ENCODE measurements around the gene PAM.

Gene PAM

DNA sequence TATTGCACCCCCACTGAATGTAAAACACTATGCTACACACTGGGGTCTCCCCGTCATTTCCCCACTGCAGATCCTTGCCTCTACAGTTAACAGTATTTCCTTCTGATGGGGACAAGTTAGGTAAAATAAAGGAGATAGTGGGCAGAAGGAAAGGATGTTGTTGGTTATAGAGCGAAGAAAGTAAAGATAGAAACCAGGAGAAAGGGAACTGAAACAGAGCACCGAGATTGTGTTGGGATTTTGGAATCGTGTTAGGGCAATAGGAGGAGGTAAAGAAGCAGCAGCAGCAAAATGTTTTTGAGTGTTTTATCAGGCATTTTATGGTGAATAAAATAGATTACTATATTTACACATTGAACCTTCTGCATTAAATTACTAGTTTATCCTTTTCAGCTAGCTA is 60.0 kb downstream of the PAM start:
- no peak for DNase-seq (ENCODE audit: low spot score)

- no peak for DNase-seq (ENCODE audit: low spot score)
These were observed 60.6 kb downstream of the PAM start for GRCh38 chr5:102815540-102816332.

DNA sequence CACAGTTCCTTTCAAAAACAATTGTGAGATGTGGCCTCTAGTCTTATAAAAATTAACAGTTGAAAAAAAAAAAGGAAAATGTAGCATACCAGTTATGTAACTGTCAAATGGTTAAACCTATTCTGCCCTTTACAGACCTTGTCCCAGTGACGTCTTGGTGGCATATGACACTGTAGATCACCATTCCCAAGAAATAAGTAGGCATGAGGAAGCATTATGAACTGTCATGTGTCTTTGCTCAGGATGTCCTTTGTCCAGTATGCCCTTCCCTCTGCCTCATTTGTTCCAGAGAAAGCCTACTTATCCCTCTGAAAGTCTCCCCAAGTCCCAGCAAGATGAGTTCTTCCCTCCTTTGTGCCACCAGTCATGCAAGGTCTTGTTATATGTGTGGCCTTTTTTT is 63.2 kb downstream of the PAM start:
- no peak for DNase-seq (ENCODE audit: low spot score)

DNA sequence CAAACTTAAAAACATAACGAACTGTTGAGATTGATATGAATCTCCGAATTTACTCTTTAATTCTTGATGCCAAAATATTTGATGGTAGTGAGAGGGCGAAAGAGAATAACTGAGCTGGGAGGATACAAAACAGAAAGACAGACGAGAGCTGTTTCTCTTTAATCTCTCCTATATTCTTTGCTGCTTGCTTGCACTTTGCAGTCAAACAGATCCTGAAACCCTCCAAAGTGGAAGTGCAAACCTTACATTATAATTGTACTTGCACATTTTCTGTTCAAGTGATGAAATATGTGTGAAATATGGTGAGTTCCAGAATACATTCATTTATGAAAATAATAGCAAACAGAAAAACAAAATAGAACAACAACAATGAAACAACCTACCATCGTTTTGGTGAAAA is 63.8 kb downstream of the PAM start:
- no peak for DNase-seq (ENCODE audit: low spot score)

DNA sequence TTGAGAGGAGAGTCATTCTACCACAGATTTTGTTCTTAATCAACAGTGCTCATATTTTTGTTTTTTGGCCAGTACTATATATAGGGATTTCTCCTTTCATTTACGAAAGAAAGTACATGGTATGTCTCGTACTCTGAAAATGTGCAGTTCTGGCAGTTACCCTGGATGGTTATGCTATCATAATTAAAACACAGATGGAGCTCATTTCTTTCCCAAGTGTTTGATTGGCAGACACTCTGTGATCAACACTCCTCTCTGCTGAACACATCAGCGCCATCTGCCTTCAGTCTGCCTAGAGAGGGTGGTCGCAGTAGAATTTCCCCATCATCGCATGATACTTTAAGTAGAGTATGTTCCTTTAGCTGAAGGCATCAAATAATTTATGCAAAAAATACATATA is 64.5 kb downstream of the PAM start:
- DNase-seq (ENCODE audit: low spot score), result no peak

- no peak for DNase-seq (ENCODE audit: low spot score)
These were observed 68.4 kb downstream of the PAM start for GRCh38 chr5:102823441-102823874.

DNA sequence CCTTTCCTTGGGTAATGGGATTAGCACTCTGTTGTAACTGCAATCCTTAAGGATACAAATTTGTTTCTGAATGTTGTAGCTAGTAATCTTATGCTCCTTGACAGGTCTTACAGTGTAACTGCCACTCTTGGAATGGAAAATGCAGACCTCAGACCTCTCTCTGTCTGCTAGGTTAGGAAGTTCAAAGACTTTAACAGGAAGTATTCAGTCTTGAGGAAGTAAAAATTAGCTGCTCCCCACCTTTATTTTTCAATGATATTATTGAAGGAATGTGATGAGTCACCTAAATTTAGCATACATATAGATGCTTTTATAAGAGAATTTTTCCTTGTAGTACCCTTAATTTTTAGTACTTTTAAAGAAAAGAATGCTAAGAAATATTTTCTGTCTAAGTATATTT is 71.5 kb downstream of the PAM start:
- no peak for DNase-seq (ENCODE audit: low spot score)

- no peak for DNase-seq (ENCODE audit: low spot score)
These were observed 75.1 kb downstream of the PAM start for GRCh38 chr5:102830241-102830640.

DNA sequence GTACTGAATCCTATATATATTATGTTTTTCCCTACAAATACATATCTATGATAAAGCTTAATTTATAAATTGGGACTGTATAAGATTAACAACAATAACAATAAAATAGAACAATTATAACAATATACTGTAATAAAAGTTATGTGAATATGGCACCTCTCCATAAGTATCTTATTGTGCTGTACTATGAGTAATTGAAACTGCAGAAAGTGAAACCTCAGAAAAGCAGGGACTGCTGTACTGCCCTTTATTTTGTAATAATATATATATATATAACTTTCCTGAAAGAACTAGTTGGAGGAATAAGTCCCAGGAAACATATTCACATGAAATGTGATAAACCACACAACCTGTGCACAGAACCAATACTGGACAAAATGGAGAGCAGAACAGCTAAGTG is 77.3 kb downstream of the PAM start:
- DNase-seq (ENCODE audit: low spot score), result no peak

DNA sequence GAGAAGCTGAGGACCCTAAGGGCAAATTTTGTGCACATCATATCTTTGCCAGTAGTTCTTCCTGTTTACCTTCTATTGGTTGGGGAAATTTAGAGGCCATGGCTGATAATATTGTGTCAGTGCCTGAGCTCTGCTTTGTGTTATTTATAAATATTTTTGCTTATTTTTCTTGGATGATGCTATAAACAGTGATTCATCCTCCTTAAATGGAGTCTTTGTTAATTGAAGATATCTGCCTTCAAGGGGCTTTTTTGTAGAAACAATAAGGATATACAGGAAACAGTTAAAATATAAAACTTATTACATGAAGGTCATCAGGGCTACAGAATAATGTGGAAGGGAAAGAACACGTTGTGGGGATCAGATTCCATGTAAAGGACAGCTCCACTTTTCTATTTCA is 78.0 kb downstream of the PAM start:
- no peak for DNase-seq (ENCODE audit: low spot score)

GRCh38 chr5:102834438-102834964 is 79.4 kb downstream of the PAM start:
- DNase-seq (ENCODE audit: low spot score), result no peak

GRCh38 chr5:102835717-102836116 is 80.6 kb downstream of the PAM start:
- no peak for DNase-seq (ENCODE audit: low spot score)

DNA sequence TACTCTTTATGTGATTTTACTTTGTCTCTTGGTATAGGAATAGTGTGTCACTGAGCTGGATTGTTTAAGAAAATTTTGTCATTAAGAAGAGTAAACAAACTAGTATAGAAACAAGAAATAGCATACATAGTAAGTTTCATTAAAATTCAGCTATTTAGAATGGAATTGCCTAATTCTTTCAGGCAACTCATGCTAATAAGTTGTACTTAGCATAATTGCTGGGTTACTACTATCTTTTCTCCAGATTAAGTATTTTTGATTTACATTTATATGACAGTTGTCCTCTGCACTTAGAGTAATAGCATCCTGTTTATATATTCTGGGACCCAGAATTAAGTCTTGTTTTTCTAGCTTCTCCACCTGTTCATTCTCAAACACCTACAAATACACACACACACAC is 85.9 kb downstream of the PAM start:
- no peak for DNase-seq (ENCODE audit: low spot score)

DNA sequence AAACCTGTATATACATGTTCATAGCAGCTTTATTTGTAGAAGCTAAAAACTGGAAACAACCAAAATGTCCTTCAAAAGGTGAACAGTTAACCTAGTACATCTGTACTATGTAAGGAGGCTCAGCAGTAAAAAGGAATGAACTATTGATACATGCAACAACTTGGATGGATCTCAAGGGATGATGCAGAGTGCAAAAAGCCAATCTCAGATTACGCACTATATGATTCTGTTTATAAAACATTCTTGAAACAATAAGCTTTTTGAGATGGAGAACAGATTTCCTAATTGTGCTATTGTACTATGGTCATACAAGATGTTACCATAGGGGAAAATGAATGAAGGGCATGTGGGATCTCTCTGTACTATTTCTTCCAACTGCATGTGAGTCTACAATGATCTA is 88.9 kb downstream of the PAM start:
- DNase-seq (ENCODE audit: low spot score), result no peak

DNA sequence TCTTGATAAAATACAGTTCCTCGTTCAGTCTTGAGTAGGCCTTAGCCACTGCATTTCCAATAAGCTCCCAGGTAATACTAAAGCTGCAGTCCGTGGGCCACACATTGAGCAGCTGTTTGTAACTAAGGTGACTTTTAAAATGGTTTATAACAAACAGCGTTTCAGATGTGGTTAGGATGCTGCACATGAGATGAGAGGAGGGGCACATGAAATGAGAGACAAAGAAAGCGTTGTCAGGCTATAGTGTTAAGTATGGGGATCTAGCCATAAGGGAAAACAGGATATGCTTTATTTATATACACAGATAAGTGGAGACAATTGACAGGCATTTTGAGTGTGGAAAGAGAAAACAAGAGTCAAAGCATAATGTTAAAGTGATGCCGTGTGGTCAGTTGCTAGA is 89.9 kb downstream of the PAM start:
- no peak for DNase-seq (ENCODE audit: low spot score)

GRCh38 chr5:102850503-102850902 is 95.4 kb downstream of the PAM start:
- DNase-seq (ENCODE audit: low spot score), result no peak

- DNase-seq (ENCODE audit: low spot score), result no peak
These were observed 98.6 kb downstream of the PAM start for GRCh38 chr5:102853680-102854079.

DNA sequence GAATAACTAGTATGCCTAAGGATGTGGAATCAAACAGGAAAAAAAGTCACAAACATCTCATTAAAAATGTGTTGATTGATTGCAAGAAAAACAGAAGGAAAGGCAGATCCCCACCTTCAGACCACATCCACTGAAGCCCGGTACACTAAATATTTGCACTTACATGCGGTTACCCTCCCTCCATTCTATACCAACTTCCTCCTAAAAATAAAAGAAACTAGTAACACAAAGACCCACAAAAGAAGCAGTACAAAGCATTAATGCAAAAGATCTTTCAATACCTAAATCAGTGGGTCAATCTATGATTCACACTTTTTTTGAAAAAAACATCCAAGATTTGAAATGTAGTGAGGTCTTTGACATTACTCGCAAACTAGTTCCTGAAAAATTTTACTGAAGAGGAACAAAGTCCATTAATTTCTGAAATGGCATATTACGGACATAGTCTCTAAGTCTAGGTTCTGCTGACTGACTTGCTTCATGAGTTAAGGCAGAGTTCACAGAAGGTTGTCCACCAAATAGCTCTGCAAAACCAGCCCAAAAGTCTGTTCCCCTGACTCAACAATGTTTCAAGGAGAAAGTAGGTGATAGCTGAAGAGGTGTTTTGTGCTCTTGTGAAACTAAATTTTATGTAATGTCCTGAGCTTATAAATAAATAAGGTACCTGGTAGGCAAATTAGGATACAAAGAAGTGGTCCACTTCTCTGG is 100.7 kb downstream of the PAM start:
- no peak for DNase-seq (ENCODE audit: low spot score)

DNA sequence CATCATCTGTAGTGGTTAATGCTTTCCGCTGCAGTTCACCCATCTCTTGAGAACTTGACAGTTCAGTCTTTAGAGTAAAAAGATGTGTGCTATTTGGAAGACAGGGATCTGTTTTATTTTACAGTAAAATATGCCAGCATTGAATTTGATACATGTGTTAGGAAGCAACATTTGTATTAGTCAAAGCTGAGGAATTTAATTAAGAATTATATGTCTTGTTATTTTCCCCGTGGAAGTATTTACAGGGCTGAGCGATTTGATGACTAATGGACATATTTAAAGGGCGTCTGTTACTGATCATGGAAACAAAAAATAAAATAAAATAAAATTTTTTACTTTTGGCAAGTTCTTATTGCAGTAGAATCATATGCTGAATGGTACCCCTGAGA is 101.3 kb downstream of the PAM start:
- no peak for DNase-seq (ENCODE audit: low spot score)

- no peak for DNase-seq (ENCODE audit: low spot score)
These were observed 102.1 kb downstream of the PAM start for GRCh38 chr5:102857076-102857818.

DNA sequence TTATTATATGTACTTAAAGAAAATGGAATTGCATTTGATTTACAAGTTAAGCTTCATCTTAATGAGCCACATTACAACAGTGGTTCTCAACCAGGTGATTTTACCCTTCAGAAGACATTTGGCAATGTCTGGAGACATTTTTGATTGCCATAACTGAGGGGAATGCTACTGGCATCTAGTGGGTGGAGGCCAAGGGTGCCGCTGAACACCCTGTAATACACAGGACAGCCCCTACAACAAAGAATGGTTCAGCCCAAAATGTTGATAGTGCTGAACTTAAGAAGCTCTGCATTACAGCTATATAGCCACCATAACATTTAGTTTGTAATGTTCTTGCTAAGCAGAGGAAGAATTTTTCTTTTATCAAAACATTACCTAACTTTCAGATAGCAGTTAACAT is 103.1 kb downstream of the PAM start:
- DNase-seq (ENCODE audit: low spot score), result no peak

DNA sequence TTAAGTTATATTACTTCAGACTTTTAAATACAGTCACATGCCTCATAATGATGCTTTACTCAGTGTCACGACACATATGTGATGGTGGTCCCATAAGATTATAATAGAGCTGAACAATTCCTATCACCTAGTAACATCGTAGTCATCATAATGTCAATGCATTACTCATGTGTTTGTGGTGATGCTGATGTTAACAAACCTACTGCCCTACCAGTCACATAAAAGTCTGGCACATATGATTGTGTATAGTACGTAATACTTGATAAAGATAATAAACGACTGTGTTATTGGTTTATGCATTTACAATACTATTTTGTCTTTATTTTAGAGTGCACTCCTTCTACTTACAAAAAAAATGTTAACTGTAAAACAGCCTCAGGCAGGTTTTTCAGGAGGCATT is 103.7 kb downstream of the PAM start:
- no peak for DNase-seq (ENCODE audit: low spot score)

- no peak for DNase-seq (ENCODE audit: low spot score)
These were observed 104.9 kb downstream of the PAM start for GRCh38 chr5:102860035-102860434.

All from hematopoietic multipotent progenitor cell treated with erythropoietin and hydrocortisone succinate and interleukin-3 and kit ligand, for 17 days (in vitro differentiated cells).